RWPE1 (cell line): ENCODE results near the gene MTX1.
"Not testable (repeated sequence)": the region's sequence is repeated elsewhere in the genome, so short reads cannot be mapped to it uniquely, and the experiment has no call there.

Source experiments
- CTCF ChIA-PET: fragments of 350-600 bp; sonication (Branson Sonifier 250); formaldehyde crosslinking; extraction: SDS; loops from one replicate; lab custom pipeline; 2021; lab: Yijun Ruan, JAX
- POLR2A ChIA-PET: fragments of 400-600 bp; formaldehyde crosslinking; extraction: SDS; loops from one replicate; lab custom pipeline; 2020; ENCODE audit warnings: antibody characterized with exemption; ENCODE audit not compliant: low non-redundant PET; lab: Yijun Ruan, JAX
- DNase-seq: peaks from one replicate; pipeline ENCODE4 v3.0.0; 2012; ENCODE audit warnings: low spot score
- H3K27ac ChIP-seq: fragments of 450-650 bp; 2 replicates; pipeline ENCODE4 v1.5.1; 2017
- CTCF ChIP-seq: fragments of 450-650 bp; conservative IDR thresholded peaks from 2 replicates; pipeline ENCODE4 v1.5.1; 2017; ENCODE audit warnings: low read depth, mild to moderate bottlenecking

The MTX1 gene

GRCh38 chr1:155206891-155207805 is 1.3 kb upstream of the MTX1 start:
- peak; percentile 89 for TF ChIP-seq CTCF
- H3K27ac ChIP-seq, result peak overlapping the region; percentile 94
- ChIA-PET CTCF (interaction anchor here (0.6 to 2.3 kb wide), 16 partner anchors 11 to 470 kb away, joined by 3 to 22 read pairs (median 4); partner anchors contain the start of genes ENTREP3 and KRTCAP2), POLR2A (interaction anchor here (1.0 kb wide), 1 partner anchor 20 kb away, joined by 3 read pairs; no protein-coding TSS in a partner anchor)
- peak; percentile 75 for DNase-seq

- no peak for TF ChIP-seq CTCF
These were observed 522 bp upstream of the MTX1 start, which contains the start of gene THBS3 for GRCh38 chr1:155207806-155208540. THBS3 (minus strand) TSS chr1:155207897; CDS start chr1:155207876, 21 bp downstream.

GRCh38 chr1:155209312-155209721 is 822 bp downstream of the MTX1 start:
- DNase-seq, result no peak
- ChIA-PET CTCF (no interaction called here), POLR2A (interaction anchor here (1.2 kb wide), 1 partner anchor 15 kb away, joined by 3 read pairs; no protein-coding TSS in a partner anchor)
- TF ChIP-seq CTCF, result no peak
- peak overlapping the region; percentile 94 for H3K27ac ChIP-seq

More at GRCh38 chr1:155207806-155208540, 522 bp upstream of the MTX1 start, which contains the start of gene THBS3:
- peak within 1 kb of the TSS; percentile 94 for H3K27ac ChIP-seq
- CTCF ChIA-PET, result interaction anchor here (0.6 to 2.3 kb wide), 4 partner anchors 14 to 251 kb away, joined by 3 to 22 read pairs (median 9); no protein-coding TSS in a partner anchor
- POLR2A ChIA-PET, result interaction anchor here (0.6 to 1.2 kb wide), 2 partner anchors 14 to 45 kb away, joined by 3 to 4 read pairs; no protein-coding TSS in a partner anchor
- DNase-seq, result no peak

GRCh38 chr1:155210314-155211104 is 2.0 kb downstream of the MTX1 start:
- TF ChIP-seq CTCF, result no peak
- no peak for DNase-seq
- H3K27ac ChIP-seq, result no peak overlapping the region
- POLR2A ChIA-PET, result no interaction called here
- CTCF ChIA-PET, result interaction anchor here (1.1 kb wide), 1 partner anchor 17 kb away, joined by 5 read pairs; no protein-coding TSS in a partner anchor

GRCh38 chr1:155211381-155212050 is 3.0 kb downstream of the MTX1 start:
- CTCF ChIA-PET, result interaction anchor here (1.1 kb wide), 1 partner anchor 18 kb away, joined by 5 read pairs; no protein-coding TSS in a partner anchor
- H3K27ac ChIP-seq, POLR2A ChIA-PET, DNase-seq: not testable (repeated sequence)

- H3K27ac ChIP-seq, DNase-seq, POLR2A ChIA-PET, CTCF ChIA-PET: not testable (repeated sequence)
These were observed 3.6 kb downstream of the MTX1 start for GRCh38 chr1:155212051-155212440.

- POLR2A ChIA-PET, CTCF ChIA-PET, DNase-seq, H3K27ac ChIP-seq: not testable (repeated sequence)
These were observed 6.2 kb downstream of the MTX1 start for GRCh38 chr1:155214702-155215101.
